Central memory CD8-positive, alpha-beta T cell (primary cell): ENCODE results near the gene RASSF4.

Experiments
- ATAC-seq: fragments of 150-1000 bp; cut with Tn5 transposase; replicated peaks from 2 replicates; pipeline ENCODE4 v1.10.0; 2022; ENCODE audit warnings: mild to moderate bottlenecking, moderate FRiP score, moderate number of reproducible peaks; ENCODE audit not compliant: poor library complexity, severe bottlenecking; ENCODE audit errors: extremely low read depth
- DNase-seq, 2 donors: peaks; one replicate each; pipeline ENCODE4 v3.0.0; 2021; ENCODE audit warnings: low spot score in 2 of 2
- H3K27ac Mint-ChIP-seq: one replicate; pipeline ENCODE4 v1.8.0; 2022; ENCODE audit warnings: low read depth, mild to moderate bottlenecking, moderate library complexity, mixed read lengths
- H3K27me3 Mint-ChIP-seq: one replicate; pipeline ENCODE4 v1.8.0; 2022; ENCODE audit warnings: mixed read lengths
- H3K36me3 Mint-ChIP-seq: one replicate; pipeline ENCODE4 v1.8.0; 2022; ENCODE audit warnings: mild to moderate bottlenecking, moderate library complexity, mixed read lengths; ENCODE audit not compliant: insufficient read depth
- H3K4me1 Mint-ChIP-seq: one replicate; pipeline ENCODE4 v1.8.0; 2022; ENCODE audit warnings: mixed read lengths
- H3K4me3 Mint-ChIP-seq: one replicate; pipeline ENCODE4 v1.8.0; 2022; ENCODE audit warnings: mild to moderate bottlenecking, moderate library complexity, mixed read lengths
- H3K9me3 Mint-ChIP-seq: one replicate; pipeline ENCODE4 v1.8.0; 2022; ENCODE audit warnings: mixed read lengths

The RASSF4 gene

DNA sequence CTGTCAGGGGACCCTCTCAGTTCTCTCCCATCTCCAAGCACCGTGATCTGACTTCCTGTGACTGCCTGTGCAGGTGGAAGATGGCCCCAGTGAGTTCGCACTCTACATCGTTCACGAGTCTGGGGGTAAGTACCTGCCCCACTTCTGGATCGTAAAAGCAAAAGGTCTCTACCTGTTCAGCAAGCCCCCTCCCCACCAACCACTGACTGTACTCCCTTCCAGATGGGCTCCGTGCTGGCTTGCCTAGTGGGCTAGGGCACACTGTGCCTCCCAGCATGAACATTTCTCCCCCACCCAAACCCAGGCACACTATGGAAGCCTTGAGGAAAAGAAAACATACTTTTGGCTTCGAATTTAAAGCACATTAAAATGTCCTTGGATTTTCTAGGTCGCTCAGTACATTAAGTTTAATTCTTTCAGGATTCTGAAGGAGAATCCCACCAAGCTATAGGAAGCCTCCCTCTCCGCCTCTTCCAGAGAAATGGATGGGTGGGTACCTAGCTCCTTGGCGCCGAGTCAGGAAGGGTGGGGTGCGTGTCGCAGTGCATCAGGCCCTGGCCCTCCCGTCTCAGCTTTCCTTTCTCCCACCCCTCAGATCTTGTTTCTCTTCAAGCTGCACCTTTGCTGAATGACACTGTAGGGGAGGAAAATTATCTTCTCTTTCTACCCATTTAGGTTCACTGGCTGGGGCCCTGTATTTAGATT, 30.1 kb downstream of the RASSF4 start:
- H3K4me1 Mint-ChIP-seq = peaks cover 3% of the 10 kb centered on the region
- no peak for ATAC-seq
- H3K27me3 Mint-ChIP-seq = no peaks in the 10 kb centered on the region
- no peak for DNase-seq
- no peak overlapping the region for H3K27ac Mint-ChIP-seq
- no peak overlapping the region for H3K4me3 Mint-ChIP-seq
- peaks cover 4% of the 10 kb centered on the region for H3K36me3 Mint-ChIP-seq
- no peaks in the 10 kb centered on the region for H3K9me3 Mint-ChIP-seq

DNA sequence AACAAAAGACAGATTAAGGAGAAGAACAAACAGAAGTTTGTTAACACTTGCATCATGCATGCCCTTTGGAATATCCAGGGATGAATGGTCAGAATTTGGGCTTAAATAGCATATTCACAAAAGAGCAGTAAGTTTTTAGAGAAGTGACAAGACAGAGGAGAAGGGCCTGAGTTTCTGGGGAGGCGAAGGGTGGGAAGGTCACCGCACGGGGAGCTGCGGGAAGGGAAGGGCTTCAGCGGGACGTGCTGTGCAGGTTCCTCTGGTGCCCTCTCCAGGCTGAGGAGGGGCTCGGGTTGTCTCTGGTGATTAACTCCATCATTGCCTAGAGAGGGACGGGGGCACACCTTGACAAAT, 30.7 kb downstream of the RASSF4 start:
- H3K36me3 Mint-ChIP-seq = peaks cover 4% of the 10 kb centered on the region
- DNase-seq = no peak
- H3K27ac Mint-ChIP-seq = no peak overlapping the region

DNA sequence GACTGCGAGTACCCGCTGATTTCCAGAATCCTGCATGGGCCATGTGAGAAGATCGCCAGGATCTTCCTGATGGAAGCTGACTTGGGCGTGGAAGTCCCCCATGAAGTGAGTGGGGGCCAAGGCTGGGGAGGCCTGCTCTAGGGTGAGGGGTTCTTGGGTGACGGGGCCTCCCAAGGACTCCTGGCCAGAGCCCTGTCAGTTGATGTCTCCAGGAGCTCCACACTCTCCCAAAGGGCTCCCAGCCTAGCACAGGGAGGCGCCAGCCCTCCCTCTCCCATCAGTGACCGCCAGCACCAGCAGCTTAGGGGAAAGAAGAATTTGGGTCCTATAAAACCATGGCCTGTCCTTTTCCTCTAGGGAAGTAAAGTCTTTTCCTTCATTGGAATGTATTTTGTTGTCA, 31.4 kb downstream of the RASSF4 start:
- Mint-ChIP-seq H3K27ac (no peak overlapping the region), H3K4me1 (peaks cover 15% of the 10 kb centered on the region), H3K4me3 (no peak overlapping the region), H3K9me3 (no peaks in the 10 kb centered on the region), H3K36me3 (peaks cover 4% of the 10 kb centered on the region), H3K27me3 (no peaks in the 10 kb centered on the region)
- DNase-seq = peak in 1 of 2 donors; percentile 6
- no peak for ATAC-seq

More for the DNA sequence above, 30.7 kb downstream of the RASSF4 start:
- ATAC-seq = no peak
- Mint-ChIP-seq H3K27me3 (no peaks in the 10 kb centered on the region), H3K9me3 (no peaks in the 10 kb centered on the region), H3K4me3 (no peak overlapping the region), H3K4me1 (peaks cover 8% of the 10 kb centered on the region)

DNA sequence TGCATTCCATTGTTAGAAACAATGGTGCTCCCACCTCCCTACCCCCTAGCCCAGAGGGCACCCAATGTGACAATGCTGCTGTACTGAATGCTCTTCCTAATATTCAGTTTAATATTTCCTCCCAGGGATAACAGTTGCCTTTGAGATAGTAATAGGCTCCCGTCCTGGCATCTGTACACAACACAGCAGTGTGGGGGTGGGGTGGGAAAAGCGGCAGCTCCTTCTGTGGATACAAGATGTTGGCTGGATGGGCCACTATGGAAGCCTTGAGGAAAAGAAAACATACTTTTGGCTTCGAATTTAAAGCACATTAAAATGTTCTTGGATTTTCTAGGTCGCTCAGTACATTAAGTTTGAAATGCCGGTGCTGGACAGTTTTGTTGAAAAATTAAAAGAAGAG, 32.0 kb downstream of the RASSF4 start:
- H3K27me3 Mint-ChIP-seq = no peaks in the 10 kb centered on the region

DNA sequence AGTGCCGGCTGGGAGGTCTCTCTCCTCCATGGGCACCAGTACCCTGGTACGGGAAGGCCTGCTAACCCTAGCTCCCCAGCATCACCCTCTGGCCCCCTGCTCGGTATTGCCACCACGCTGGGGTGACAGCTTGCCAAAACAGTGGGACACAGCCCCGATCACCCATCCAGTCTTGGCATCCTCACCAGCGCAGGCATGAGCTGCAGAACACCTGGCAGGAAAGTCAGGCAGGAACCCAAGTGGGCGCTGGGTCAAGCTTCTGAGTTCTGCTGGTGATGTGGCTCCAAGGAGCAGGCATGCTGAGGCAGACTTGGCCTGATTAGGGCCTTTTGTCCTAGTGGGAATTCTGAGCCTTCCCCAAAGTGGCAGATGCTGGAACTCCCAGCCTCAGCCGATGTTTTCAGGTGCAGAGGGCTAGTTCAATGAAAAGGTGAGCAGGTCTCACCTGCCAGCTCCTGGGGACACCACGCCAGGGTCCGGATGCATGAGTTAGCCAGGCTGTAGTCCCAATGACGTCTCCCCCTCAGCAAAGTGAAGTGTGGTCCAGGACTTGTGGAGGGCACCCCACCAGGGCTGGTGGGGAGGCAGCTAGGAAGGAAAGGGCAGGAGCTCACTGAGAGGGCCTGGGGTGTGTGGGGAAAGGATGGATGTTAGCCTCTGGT, 32.6 kb downstream of the RASSF4 start:
- Mint-ChIP-seq H3K4me3 (no peak overlapping the region), H3K27ac (peak overlapping the region; percentile 67), H3K36me3 (peaks cover 3% of the 10 kb centered on the region), H3K27me3 (no peaks in the 10 kb centered on the region), H3K9me3 (no peaks in the 10 kb centered on the region), H3K4me1 (peaks cover 16% of the 10 kb centered on the region)
- ATAC-seq (no peak), DNase-seq (peak in 1 of 2 donors; percentile 5)

More for the DNA sequence above, 32.0 kb downstream of the RASSF4 start:
- ATAC-seq (no peak), DNase-seq (no peak)
- Mint-ChIP-seq H3K4me1 (peaks cover 16% of the 10 kb centered on the region), H3K36me3 (peaks cover 3% of the 10 kb centered on the region), H3K27ac (no peak overlapping the region), H3K4me3 (no peak overlapping the region), H3K9me3 (no peaks in the 10 kb centered on the region)

DNA sequence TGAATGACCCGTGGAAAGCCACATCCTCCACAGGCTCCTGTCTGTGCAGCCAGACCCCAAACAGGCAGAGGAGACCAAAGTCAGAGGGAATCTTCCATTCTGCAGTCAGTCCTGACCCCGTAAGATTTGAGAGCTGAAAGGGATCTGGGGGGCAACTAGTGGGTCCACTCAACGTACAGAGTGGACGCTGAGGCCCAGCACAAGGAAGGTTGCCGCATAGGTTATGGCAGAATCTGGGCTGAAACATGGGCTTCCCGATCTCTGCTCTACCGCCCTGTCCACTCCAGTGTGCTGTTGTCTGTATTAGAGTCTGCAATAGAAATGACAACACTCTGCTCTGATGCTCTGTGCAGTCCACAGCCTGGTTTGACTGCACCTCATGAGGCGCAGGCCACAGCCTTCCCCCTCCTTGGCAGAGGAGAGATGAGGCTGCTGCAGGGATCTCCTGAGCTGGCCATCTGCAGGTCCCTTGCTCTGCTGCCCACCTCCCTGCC, 33.2 kb downstream of the RASSF4 start:
- Mint-ChIP-seq H3K36me3 (peaks cover 3% of the 10 kb centered on the region), H3K27me3 (no peaks in the 10 kb centered on the region), H3K9me3 (no peaks in the 10 kb centered on the region), H3K4me1 (peaks cover 16% of the 10 kb centered on the region), H3K27ac (peak overlapping the region; percentile 67), H3K4me3 (no peak overlapping the region)
- no peak for ATAC-seq
- no peak for DNase-seq

DNA sequence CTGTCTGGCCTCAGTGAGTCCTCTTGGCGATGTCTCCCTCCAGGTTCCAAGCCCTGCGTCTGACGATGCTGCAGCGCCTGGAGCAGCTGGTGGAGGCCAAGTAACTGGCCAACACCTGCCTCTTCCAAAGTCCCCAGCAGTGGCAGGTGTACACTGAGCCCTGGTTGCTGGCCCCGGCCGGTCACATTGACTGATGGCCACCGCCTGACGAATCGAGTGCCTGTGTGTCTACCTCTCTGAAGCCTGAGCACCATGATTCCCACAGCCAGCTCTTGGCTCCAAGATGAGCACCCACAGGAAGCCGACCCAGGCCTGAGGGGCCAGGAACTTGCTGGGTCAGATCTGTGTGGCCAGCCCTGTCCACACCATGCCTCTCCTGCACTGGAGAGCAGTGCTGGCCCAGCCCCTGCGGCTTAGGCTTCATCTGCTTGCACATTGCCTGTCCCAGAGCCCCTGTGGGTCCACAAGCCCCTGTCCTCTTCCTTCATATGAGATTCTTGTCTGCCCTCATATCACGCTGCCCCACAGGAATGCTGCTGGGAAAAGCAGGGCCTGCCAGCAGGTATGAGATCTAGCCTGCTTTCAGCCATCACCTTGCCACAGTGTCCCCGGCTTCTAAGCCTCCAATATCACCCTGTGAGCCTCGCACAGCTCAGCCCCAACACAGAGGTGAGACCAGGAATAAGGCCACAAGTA, 33.8 kb downstream of the RASSF4 start:
- Mint-ChIP-seq H3K4me3 (no peak overlapping the region), H3K36me3 (peaks cover 3% of the 10 kb centered on the region), H3K4me1 (peaks cover 16% of the 10 kb centered on the region), H3K9me3 (no peaks in the 10 kb centered on the region), H3K27ac (no peak overlapping the region), H3K27me3 (no peaks in the 10 kb centered on the region)
- ATAC-seq = no peak
- DNase-seq = no peak

DNA sequence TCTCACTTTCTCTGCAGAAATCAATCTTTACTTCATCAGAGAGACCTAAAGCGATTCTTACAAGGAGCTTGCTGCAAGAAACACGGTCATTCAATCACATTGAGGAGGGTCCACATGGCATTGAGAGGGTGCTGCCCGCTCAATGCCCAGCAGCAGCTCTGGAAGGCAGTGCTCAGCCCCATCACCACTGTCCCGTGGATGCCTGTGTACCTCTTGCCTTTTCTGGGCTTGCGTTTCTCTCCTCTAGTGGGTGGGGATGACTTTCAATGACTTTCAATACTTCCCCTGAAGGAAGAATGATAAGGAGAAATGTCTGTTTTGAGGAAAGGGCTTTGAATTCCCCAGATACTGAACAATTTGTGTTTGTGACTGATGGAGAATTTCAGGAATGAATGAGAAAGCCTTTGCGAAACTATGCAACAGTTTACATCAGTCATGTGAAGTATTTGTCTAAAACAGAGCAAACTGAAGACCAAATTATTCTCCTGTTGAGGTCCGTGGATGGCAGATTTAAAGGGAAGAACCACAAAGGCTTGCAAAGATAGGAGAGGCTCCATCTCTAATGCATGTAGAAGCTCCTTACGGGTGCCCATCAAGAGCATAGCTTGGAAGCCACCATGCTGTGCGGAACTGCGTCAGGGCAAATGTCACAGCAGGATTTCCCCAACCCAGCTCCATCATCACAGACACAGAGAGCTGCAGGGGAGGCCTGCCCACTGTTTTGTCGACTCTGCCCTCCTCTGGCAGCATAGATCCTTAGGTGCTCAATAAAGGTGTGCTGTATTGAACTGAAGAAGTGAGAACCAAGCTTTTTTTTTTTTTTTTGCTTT, 34.5 kb downstream of the RASSF4 start:
- no peak for DNase-seq
- Mint-ChIP-seq H3K9me3 (no peaks in the 10 kb centered on the region), H3K27me3 (no peaks in the 10 kb centered on the region), H3K4me3 (no peak overlapping the region), H3K27ac (no peak overlapping the region), H3K4me1 (peaks cover 16% of the 10 kb centered on the region), H3K36me3 (peaks cover 3% of the 10 kb centered on the region)
- no peak for ATAC-seq

DNA sequence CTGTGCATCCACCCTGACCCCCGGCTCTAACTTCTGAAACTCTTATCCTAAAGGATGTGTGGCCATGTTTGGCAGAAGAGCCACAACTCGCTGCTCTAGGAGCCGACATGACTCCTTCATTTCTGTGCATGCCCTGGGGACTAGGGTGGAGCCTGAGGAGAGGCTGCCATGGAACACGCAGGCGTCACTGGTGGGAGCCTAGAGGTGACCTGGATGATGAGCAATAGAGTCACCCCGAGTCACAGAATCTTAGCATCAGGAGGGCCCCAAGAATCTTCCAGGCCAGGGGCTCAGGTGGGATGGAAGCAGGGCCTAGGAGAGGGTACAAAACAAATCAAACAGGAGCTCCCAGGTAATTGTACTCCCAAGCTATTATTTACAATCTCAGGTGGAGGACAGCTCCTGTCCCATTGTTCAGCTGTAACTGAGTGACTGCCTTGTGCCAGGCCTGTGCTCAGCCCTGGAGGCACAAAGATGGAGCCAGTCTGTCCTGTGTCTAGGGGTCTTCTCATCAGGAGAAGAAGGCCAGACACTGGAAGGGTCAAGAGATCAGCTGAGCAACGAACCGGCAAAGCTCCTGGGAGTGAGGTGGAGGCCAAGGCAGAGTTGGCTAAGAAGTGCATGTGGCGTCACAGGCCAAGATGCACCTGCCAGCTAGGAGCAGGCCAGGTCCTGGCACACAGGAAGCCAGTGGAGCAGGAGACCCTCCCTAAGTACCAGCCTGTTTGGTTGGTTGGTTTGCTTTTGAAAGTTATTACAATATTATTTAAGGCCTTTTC, 35.3 kb downstream of the RASSF4 start:
- ATAC-seq = no peak

DNA sequence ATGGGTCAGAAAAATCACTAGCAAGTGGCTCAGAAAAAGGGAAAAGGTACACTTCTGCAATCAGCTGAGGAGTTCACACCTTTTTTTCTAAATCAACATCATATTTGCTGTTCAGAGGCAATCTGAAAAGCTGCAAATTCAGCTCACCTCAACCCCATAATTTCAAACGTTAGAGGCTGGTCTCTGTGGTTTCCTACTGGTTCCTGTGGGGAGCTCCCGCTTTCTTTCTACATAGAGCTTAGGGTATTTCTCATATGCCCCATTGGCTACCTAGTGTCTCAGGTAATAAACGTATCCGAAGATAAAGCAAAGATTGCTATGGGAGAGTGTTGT, 35.9 kb downstream of the RASSF4 start:
- H3K27ac Mint-ChIP-seq = peak overlapping the region; percentile 80
- peak overlapping the region; percentile 9 for H3K4me3 Mint-ChIP-seq
- H3K27me3 Mint-ChIP-seq = no peaks in the 10 kb centered on the region
- H3K9me3 Mint-ChIP-seq = no peaks in the 10 kb centered on the region
- peaks cover 27% of the 10 kb centered on the region for H3K4me1 Mint-ChIP-seq
- DNase-seq (no peak), ATAC-seq (no peak)
- peaks cover 8% of the 10 kb centered on the region for H3K36me3 Mint-ChIP-seq

More for the DNA sequence above, 35.3 kb downstream of the RASSF4 start:
- no peak for DNase-seq
- Mint-ChIP-seq H3K27ac (peak overlapping the region; percentile 80), H3K4me1 (peaks cover 21% of the 10 kb centered on the region), H3K27me3 (no peaks in the 10 kb centered on the region), H3K9me3 (no peaks in the 10 kb centered on the region), H3K36me3 (peaks cover 7% of the 10 kb centered on the region), H3K4me3 (peak overlapping the region; percentile 9)

DNA sequence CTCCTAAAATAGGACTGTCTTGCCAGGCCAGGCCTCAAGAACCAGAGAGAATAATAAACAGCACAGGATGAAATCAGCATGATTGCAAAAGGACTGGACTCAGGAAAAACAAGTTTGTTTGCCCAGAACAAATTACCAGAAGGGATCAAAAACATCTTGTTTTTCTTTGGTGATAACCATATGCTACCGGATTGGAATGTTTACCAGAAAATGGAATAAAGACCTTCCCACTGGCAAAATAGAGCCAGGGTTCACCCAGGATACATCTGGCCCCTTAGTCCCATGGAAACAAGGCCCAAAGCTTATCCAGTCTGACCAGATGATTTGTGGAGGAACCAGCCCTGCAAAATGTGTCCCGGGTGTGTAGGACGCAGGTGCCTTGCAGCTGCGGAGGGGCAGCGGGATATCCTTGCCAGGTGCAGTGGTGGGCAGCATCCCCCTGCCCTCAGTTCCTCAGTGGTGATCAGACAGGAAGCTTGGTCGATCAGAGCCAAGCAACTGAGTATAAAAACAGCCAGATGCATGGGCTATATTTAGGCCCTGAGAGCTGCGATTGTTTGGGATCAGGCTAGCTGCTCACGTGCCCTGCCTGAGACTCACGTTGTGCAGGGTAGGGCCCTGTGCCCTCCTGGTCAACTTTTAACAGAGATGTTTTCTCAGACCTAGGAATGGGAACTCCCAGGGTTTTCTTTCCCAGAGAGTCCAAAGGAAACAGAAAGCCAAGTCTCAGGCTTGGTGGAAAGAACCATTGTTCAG, 36.5 kb downstream of the RASSF4 start:
- H3K4me1 Mint-ChIP-seq = peaks cover 28% of the 10 kb centered on the region
- H3K27me3 Mint-ChIP-seq = no peaks in the 10 kb centered on the region
- peak overlapping the region; percentile 9 for H3K4me3 Mint-ChIP-seq
- no peak for DNase-seq
- H3K27ac Mint-ChIP-seq = peak overlapping the region; percentile 80
- H3K9me3 Mint-ChIP-seq = no peaks in the 10 kb centered on the region
- H3K36me3 Mint-ChIP-seq = peaks cover 11% of the 10 kb centered on the region
- no peak for ATAC-seq
